VCaP (cell line): ENCODE data around the gene CD248.

Experiments used
- H3K27ac ChIP-seq: fragments of 450-650 bp; 2 replicates; pipeline ENCODE4 v1.5.1; 2017
- CTCF ChIP-seq: fragments of 450-650 bp; conservative IDR thresholded peaks from 2 replicates; pipeline ENCODE4 v1.5.1; 2017; ENCODE audit warnings: mild to moderate bottlenecking, moderate library complexity

Gene CD248

DNA sequence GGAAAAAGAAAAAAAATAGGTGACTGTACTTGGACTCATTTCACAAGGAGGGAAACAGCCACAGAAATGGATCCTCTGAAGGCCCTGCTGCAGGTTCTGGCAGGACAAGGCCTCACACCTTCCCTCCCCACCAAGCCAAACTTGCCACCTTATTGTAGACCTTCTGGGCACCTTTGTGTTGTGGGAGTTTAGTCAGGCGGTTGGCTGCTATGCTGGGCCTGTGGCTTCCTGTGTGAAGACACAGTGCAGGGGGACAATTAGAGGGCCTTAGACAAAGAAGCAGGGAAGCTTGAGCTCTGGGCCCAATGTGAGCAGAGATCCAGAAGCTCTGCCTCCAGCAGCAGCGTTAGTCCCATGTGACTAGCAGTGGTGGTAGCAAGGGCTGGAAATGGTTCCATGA lies 44.2 kb downstream of the CD248 start:
- H3K27ac ChIP-seq: no peak overlapping the region
- no peak for TF ChIP-seq CTCF

DNA sequence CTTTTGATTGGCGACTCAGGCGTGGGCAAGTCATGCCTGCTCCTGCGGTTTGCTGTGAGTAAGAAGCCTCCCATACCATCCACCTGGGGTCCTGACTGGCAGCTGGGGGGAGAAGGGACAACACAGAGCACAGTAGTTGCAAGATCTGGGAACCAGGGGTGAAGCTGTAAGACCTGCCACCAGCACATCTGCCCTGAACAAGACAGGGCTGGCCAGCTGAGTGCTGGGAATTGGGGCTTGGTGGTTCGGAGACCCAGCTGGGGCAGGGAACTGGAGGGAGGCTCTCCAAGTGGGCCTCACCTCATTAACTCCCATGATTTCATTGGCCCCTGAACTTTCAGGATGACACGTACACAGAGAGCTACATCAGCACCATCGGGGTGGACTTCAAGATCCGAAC lies 45.0 kb downstream of the CD248 start:
- TF ChIP-seq CTCF: no peak
- peak overlapping the region; percentile 10; the same call in 1 of the 2 replicates for H3K27ac ChIP-seq

DNA sequence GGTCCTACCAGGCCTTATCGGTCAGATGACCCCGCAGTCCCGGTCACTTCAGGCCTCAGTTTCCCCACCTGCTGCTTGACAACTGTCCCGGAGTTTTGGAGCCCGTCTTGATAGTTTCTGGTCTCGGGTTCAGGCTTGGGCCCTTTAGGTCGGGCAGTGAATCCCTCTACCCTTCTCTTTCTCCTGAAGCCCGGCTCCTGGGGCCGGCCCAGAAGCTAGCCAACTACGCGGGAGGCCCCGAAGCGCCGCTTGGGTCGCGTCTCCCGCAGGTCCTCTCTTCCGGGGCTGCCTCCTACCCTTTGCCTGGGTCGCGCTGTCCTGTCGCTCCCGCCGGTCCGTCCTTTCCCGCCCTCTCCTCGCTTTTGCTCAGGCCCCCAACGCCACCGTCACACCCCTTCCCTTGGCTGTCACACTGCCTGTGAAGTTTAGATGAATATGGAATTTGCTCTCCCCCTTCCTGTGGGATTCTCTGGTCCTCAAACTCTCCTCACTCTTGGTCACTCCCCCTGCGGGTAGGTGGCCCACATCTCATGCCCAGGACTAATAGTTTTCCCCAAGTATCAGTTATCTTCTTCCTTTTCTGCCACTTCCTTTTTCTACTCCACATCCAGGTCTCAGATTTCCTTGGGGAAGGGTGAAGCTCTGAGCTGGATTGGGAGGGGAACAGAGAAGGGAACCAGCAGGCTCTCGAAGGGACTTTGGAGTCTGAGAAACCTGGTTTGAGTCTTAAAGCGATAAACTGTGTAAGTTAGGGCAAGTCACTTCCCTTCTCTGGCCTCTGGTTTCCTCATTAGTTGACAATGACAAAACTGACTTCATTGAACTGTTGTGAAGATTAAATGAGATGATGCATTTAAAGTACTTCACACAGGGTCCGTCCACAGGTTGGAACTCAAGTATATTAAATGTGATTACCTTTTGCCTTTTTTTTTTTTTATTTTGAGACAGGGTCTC lies 47.6 kb downstream of the CD248 start:
- TF ChIP-seq CTCF: peak; percentile 49
- H3K27ac ChIP-seq: peak overlapping the region; percentile 96

DNA sequence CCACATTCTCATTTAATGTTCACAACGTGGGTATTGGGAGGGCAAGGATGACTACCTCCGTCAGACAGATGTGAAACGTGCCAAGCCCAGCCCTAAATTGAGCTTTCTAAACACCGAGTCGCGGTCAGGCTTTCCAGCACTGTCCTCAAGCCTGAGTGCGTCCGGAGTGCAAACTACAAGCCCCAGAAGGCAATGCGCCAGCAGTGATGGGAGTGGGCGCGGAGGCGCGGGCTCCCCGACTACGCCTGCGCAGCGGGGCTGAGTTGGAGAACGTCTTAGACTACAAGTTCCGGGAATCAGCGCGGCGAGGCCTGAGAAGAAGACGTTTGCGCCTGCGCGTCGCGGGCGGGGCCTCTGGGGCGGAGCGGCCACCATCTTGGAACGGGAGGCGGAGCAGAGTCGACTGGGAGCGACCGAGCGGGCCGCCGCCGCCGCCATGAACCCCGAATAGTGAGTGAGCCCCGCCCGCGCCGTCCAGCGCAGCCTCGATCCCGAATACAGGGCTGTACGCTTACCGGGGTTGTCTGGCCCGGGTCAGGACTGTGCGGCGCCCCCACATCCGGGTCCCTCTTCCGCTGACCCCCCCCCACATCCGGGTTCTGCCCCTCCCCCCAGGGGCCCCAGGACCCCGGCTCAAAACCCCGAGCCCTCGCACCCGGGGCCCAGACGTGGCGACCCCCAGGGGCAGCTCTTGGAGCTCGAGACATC lies 48.4 kb downstream of the CD248 start, which contains the start of gene RAB1B:
TSS of gene RAB1B (plus strand) at position 396 of the 708 bp plus-strand sequence. CDS start at position 437, 41 bp downstream.
- H3K27ac ChIP-seq: peak within 1 kb of the TSS; percentile 96
- no peak for TF ChIP-seq CTCF

DNA sequence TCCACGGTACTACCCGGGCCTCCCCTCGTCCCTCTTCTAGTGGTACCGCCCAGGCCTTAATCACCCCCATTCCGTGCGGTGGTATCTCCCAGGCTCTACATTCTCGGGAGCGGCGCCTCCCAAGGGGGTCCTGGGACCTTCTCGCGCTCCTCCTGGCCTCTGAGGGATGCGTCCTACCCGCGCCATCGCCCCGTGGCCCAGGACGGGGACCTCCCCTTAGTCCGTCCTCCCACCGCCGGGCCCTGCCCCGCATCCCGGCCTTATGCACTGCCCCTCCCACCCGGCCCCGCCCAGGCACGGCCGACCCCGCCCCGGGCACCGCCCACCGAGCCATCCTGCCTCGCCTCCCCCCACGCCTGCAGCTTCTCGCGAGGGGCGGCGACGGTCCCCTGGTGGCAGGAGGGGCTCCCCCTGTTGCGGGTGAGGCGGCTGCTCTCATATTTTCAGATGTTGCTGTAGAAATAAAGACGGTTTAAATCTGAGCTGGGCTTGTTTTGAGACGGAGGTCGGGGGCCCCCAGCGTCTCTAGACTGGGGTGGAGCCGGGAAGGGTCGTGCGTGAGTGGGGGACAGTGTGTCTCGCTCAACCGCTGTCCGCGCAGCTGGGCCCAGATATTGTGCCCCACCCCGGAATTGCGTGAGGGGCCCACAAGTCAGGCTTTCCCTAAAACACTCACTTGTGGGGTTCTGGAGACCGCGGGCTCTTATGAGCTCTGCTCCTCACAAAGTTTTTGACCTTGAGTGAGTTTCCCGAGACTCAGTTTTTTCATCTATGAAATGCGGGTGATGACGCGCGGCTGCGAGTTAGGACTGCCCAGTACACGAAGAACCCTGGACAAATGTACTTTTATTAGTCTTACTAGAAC lies 49.2 kb downstream of the CD248 start:
- 0 out of 2 replicates have a peak, but pooled peaks have one; percentile 12 for TF ChIP-seq CTCF
- peak overlapping the region; percentile 96 for H3K27ac ChIP-seq

DNA sequence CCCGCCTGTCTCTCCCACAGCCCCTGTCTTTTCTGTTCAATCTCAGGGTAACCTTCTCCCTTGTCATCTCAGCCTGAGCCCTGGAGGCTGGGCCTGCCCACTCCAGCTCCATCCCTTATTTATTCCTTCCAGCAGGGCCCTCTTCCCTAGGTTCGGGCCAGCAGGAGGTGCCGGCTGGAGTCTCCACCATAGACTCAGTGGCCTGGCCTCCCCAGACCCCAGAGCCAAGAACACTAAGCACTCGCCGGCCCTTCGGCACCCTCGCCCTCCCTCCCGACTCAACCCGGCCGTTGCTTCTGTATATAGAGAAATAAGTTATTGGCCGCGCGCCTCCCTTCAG lies 49.8 kb downstream of the CD248 start:
- 0 out of 2 replicates have a peak, but pooled peaks have one; percentile 21 for TF ChIP-seq CTCF
- peak overlapping the region; percentile 96 for H3K27ac ChIP-seq
